ENCODE results near the gene OR10H4. TPM values are rescaled to one million over a fixed set of nuclear protein-coding genes. Genes with fewer than 3 reads are reported as not detected.

The OR10H4 gene
- total and polyA plus RNA-seq, 2 of the 4 experiments (the other 2 are of a cell fraction), result not detected

DNA sequence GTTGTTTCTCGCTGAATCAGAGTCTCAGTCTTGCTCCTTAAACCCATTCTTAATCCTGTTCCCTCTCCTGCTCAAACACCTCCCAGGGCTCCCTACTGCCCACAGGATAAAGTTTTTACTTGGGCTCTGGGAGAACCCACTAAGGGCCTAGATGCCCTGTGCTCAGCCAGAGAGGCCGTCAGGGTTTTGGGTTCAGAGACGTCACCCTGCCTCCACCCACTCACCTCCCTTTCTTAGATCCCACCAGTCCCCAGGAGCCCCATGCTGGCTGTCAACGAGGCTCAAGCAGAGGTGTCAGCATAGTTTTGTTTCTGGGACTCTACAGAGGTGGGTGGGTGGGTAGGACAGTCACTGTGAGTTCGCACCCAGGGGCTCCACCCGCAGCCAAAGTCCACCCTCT is 35.4 kb upstream of the OR10H4 start:
- Histone ChIP-seq H3K4me3 (ENCODE audit: insufficient read depth, low read depth, low read length) (no peak overlapping the region), H2BK120ac (ENCODE audit: low read depth, low read length) (no peak overlapping the region), H3K9me1 (ENCODE audit: insufficient read depth, low read length) (no peaks in the 10 kb centered on the region), H3K4ac (ENCODE audit: low read depth, low read length) (no peak overlapping the region), H3K9ac (ENCODE audit: low read depth, low read length) (no peak overlapping the region), H2BK20ac (ENCODE audit: low read depth, low read length) (no peak overlapping the region), H3K27me3 (ENCODE audit: control insufficient read depth, insufficient read depth, low read length) (no peaks in the 10 kb centered on the region), H2AFZ (replicated peaks; ENCODE audit: low read length, poor library complexity) (no peak overlapping the region), H3K4me1 (ENCODE audit: control insufficient read depth, insufficient read depth, low read length) (no peaks in the 10 kb centered on the region), H3K14ac (replicated peaks; ENCODE audit: low read depth, low read length) (no peak overlapping the region), H3K18ac (ENCODE audit: low read depth, low read length) (no peak overlapping the region), H4K8ac (ENCODE audit: low read depth in 2 of 2, low read length in 2 of 2) (no peak overlapping the region), H3K79me1 (ENCODE audit: low read depth in 1 of 2, low read length in 2 of 2) (no peaks in the 10 kb centered on the region), H3K9me3 (ENCODE audit: control insufficient read depth, insufficient read depth, low read length) (peaks cover 2% of the 10 kb centered on the region; the same call in 1 of the 2 replicates), H2BK15ac (ENCODE audit: low read depth, low read length) (no peak overlapping the region), H3K36me3 (ENCODE audit: control insufficient read depth, insufficient read depth, low read length) (no peaks in the 10 kb centered on the region), H3K27ac (ENCODE audit: insufficient read depth, low read length) (no peak overlapping the region), H4K91ac (ENCODE audit: insufficient read depth, low read depth, low read length) (no peak overlapping the region), H3K4me2 (ENCODE audit: low read depth, low read length) (no peak overlapping the region), H2BK5ac (ENCODE audit: low read depth, low read length, poor library complexity, severe bottlenecking) (no peak overlapping the region), H4K5ac (ENCODE audit: low read depth, low read length) (no peak overlapping the region), H3K23ac (ENCODE audit: low read depth, low read length) (no peak overlapping the region), H3K56ac (ENCODE audit: extremely low read depth, insufficient read depth, low read length) (no peak overlapping the region), H2AK9ac (replicated peaks; ENCODE audit: low read depth, low read length, poor library complexity) (no peak overlapping the region), H2AK5ac (ENCODE audit: low read depth, low read length) (no peak overlapping the region), H4K20me1 (ENCODE audit: insufficient read depth, low read length) (no peaks in the 10 kb centered on the region)
- ChIA-PET POLR2A (ENCODE audit: unreplicated experiment) (no interaction called here), CTCF (no interaction called here)
- no peak for DNase-seq
- dilution Hi-C loops (cut with HindIII; ENCODE audit: low sequenced_read_pairs, unreplicated experiment) (no loop called here), intact Hi-C loops (cut with micrococcal nuclease) (no loop called here), in situ Hi-C loops (cut with MboI; ENCODE audit: low sequenced_read_pairs) (no loop called here)
- BruUV-seq (replicated peaks), result no TSS peak
- ATAC-seq (ENCODE audit: low read depth), result no peak
- 67% methylated on average over 1 of the region's 6 CpGs; no CpG with 5 or more reads in 1 of the 2 experiments for WGBS, 2 experiments (ENCODE audit: extremely low coverage in 2 of 2, insufficient read length in 1 of 2)
- no peak for TF ChIP-seq SMC3 (IDR thresholded peaks at IDR 0.05; ENCODE audit: low read depth, low read length)
- TF ChIP-seq, protein P1, sequence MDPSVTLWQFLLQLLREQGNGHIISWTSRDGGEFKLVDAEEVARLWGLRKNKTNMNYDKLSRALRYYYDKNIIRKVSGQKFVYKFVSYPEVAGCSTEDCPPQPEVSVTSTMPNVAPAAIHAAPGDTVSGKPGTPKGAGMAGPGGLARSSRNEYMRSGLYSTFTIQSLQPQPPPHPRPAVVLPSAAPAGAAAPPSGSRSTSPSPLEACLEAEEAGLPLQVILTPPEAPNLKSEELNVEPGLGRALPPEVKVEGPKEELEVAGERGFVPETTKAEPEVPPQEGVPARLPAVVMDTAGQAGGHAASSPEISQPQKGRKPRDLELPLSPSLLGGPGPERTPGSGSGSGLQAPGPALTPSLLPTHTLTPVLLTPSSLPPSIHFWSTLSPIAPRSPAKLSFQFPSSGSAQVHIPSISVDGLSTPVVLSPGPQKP (IDR thresholded peaks at IDR 0.05; ENCODE audit: borderline replicate concordance, low read depth, low read length), result no peak
- no peak for TF ChIP-seq RFX5 (IDR thresholded peaks at IDR 0.05; ENCODE audit: low read depth, low read length)
- TF ChIP-seq RAD21 (IDR thresholded peaks at IDR 0.05; ENCODE audit: low read length), result no peak
- TF ChIP-seq, protein P2, sequence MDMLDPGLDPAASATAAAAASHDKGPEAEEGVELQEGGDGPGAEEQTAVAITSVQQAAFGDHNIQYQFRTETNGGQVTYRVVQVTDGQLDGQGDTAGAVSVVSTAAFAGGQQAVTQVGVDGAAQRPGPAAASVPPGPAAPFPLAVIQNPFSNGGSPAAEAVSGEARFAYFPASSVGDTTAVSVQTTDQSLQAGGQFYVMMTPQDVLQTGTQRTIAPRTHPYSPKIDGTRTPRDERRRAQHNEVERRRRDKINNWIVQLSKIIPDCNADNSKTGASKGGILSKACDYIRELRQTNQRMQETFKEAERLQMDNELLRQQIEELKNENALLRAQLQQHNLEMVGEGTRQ (IDR thresholded peaks at IDR 0.05; ENCODE audit: low read depth, low read length), result no peak
